ENCODE data around the gene C1R.
A peak's percentile ranks its signal among the peaks of the same experiment; 100 is the strongest.

The C1R gene

DNA sequence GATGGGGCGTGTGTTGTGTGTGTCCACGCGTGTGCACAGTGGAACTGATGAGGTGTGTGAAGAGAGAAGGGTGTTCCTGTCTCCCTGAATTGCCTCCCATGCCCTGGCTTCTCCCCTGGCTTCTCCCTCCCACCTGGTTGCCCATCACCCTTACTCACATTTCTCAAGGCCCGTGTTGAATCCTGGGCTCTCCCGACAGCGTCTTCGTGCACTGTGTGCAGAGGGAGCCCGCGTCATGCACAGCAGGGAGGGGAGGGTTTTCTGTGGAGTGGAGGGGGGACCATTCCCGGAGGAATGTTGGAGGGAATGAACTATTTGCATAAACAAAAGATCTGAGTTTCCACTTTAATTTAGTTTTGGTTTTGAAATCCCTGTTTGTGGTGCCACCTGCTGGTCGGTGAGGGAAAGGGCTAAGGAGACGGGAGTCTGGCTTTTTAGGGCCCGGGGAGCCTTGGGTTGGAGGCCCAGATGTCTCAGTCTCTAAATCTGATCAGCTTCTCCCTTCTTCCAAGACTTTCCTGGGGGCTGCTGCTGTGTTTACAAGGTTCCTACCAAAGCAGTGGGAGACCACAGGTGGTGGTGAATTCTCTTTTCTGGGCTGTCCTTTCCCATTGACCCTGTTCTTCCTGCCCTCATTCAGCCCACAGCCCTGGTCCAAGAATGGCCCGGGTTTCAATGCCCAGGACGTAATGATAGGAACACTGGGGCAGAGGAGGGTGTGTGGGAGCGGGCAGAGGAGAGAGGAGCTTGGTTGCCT is at the start of gene C1R:
TSS of gene C1R (minus strand) at position 217 of the 757 bp plus-strand sequence. CDS start at position 160, 57 bp downstream.
- DNase-seq: peak in 10 of 14 donors; percentile 26 to 72 (median 30)

- no peak for DNase-seq
Measured at GRCh38 chr12:7141351-7142005, 49.2 kb upstream of the C1R start.

DNA sequence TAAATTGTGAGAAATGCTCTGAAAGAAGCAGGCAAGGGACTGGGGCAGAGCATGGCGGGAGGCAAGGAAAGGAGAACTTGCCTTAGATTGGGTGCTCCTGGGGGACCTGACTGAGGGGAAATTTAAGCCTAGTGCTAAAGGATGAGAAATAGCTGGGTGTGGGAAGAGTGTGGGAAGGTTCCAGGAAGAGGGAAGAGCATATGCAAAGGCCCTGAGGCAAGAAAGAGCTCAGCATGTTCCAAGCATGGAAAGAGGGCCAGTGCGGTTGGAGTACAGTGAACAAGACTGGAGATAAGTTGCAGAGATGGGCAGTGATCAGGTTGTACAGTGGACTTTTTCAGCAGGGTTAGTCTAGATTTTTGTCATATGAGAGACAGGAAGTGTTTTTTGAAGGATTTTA is 47.0 kb upstream of the C1R start:
- no peak for DNase-seq

GRCh38 chr12:7137908-7138307 is 45.7 kb upstream of the C1R start:
- DNase-seq: no peak

DNA sequence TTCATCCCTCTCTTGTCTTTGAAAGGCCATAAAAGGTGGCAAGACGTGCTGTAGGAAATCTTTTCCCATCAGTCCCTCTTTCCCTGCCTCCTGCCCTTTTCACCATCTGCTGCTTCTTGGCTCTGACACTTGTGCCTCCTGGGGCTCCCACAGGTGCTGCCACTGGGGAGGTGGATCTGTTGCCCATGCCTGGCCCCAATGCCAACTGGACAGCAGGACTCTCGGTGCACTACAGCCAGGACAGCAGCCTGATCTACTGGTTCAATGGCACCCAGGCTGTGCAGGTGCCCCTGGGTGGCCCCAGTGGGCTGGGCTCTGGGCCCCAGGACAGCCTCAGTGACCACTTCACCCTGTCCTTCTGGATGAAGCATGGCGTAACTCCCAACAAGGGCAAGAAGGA is 44.4 kb upstream of the C1R start:
- peak in 2 of 14 donors; percentile 11 to 87 for DNase-seq

GRCh38 chr12:7136071-7136470 is 43.8 kb upstream of the C1R start:
- peak in 1 of 14 donors; percentile 56 for DNase-seq

DNA sequence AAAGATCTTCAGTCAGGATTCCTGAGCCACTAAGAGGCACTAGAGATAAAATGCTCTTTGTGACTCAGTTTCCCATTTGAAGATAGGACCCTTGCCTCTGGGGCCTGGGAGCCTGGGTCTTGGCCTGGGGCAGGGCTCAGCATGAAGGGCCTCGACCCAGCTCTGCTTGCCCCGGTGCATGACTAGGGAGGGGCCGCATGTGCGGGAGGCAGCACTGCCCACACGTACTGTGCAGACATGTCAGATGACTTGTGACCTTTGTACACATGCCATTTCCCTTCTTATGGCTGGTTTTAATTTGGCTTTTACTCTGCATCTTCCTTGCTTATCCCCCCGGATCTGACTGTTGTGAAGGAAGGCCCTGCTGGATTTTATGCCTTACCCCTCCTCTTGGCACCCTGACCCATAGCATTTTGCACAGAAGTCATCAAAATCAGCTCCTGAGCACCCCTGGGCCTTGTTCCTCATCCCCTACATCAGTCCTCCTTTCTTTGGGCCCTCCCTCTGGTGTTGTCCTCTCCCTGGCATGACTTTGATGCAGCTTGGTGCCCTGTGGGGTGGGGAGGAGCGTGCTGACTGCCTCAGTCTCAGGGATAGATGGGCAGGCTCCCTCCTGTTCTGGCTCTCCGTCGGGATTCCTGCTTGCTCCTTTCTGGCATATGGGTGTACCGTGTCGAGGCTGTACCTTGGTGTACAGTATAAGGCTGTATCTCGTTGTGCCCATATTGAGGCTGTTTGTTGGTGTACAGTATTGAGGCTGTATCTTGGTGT is 42.3 kb upstream of the C1R start:
- DNase-seq: peak in 1 of 14 donors; percentile 42

GRCh38 chr12:7131502-7131866 is 39.2 kb upstream of the C1R start:
- peak in 1 of 14 donors; percentile 44 for DNase-seq

GRCh38 chr12:7130701-7131501 is 38.7 kb upstream of the C1R start:
- peak in 8 of 14 donors; percentile 7 to 78 (median 21) for DNase-seq

- peak in 13 of 14 donors; percentile 38 to 92 (median 61) for DNase-seq
Measured at GRCh38 chr12:7129872-7130691, 37.8 kb upstream of the C1R start, which contains the start of gene CLSTN3. CLSTN3 (plus strand) TSS chr12:7130371; CDS start chr12:7130649, 278 bp downstream.

DNA sequence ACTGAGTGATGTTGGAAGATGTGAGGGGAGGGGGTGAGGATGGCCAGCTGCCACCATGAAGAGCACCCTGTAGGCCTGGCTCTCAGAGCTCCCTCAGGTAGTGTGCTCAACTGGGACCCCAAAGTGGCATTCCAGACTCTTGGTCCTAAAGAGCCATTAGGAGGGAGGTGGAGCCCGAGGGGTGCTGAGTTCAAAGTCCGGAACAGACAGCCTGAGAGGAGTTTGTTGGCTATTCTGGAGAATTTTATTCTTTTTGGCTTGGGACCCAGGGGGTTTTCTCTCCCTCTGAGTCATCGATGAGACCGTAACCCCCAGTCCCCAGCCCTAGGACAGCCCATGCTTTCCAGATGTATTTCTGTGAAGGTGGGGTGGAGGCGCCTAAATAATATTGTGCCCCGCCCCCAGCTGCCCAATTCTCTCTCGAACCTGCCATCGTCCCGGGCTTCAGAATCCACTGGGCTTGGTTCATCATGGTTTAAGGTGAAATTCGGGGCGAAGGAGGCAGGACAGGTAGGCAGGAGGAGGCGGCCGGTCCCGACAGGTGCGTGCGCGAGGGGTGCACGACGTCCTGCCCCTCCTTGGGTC is 37.1 kb upstream of the C1R start:
- DNase-seq: no peak

- no peak for DNase-seq
Measured at GRCh38 chr12:7128681-7129286, 36.5 kb upstream of the C1R start, which contains the start of gene RBP5. RBP5 (minus strand) TSS chr12:7128889; CDS start chr12:7128775, 114 bp downstream.

GRCh38 chr12:7127916-7128626 is 35.8 kb upstream of the C1R start:
- DNase-seq: no peak

- DNase-seq: no peak
Measured at GRCh38 chr12:7125632-7126227, 33.5 kb upstream of the C1R start.

- no peak for DNase-seq
Measured at GRCh38 chr12:7123806-7124522, 31.7 kb upstream of the C1R start.

DNA sequence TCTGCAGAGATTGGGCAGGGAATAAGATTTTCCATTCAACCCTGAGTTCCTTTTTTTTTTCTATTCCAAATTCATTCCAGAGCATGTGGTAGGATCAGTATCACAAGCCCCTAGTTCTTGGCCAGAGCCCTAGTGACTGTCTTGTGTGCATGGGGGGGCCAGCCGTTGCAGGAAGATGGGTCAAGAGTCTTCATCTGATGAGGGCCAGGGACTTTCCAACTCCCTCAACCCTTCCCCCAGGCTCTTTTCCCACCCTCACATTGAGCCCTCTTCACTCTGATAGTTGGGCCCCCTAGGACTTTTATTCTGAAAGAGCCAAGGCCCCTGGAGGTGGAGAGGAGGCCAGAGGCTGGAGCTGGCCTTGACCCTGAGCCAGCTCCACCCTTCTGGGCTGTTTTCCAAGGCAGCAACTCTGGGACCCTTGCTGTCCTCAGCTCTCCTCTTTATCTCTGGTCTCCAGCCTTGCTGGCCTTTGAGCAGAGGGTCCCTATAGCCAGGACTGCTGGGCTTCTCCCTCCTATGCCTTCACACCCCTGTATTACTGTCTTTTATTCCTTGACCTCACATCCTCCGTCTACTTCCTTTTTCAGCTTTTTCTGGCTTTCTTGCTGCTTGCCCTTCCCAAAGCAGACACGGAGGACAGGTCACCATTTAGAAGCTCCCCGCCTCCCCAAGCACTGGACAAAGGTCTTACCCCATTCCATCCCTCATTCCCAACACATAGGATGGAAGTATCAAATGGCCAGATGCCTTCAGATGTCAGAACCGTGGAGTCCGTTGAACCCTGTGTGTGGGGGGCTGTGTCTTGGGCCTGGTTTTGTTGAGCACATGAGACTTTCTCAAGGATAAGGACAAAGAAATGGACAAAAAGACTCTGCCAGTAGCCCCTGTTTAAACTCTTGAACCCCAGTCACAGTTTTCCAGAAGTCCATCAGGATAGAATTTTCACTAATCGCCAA is 30.8 kb upstream of the C1R start:
- no peak for DNase-seq

DNA sequence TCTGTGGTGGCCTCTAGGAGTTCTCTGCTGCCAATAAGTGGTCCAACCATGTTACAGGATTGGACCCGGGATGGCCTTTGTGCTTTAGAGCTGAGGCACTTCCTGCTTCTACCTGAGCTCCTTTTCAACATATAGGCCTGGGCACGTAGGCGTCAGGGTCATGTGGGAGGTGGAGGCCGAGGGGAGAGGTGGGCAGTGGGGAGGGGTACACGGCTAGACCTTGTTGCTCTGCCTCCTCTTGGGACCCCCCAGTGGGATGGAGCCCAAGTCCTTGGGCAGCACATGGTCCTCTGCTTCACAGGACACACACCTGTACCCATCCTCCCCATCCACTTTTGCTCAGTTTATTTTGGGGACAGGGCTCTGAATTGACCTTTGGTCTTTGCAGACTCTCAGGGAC is 29.1 kb upstream of the C1R start:
- DNase-seq: no peak

Measured in C1 segment of cervical spinal cord (tissue), 14 donors.